ENCODE data around the gene HYKK. TPM values are rescaled to one million over a fixed set of nuclear protein-coding genes. Genes with fewer than 3 reads are reported as not detected.
"Not testable (repeated sequence)": the region's sequence is repeated elsewhere in the genome, so short reads cannot be mapped to it uniquely, and the experiment has no call there.

HYKK gene
- total RNA-seq, 1 donor from 2014 or later = 10.2 TPM

DNA sequence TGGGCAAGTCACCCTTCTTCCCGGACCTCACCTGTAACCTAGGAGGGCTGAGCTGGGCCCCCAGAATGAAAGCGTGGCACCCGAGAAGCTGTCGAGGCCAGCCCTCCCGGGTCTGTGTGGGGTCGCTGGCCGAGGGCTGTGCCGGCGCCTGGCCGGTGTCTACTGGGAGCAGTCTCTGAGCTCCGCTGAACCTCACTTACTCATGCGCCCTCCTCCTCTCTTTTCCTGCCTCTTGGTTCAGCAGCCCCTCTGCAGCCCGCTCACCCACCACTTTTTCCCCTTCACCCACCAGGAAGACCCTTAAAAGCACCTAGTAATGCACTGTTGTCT lies 419 bp downstream of the HYKK start:
- Histone ChIP-seq H3K36me3 (no peaks in the 10 kb centered on the region), H3F3A (ENCODE audit: low read depth) (peaks cover 20% of the 10 kb centered on the region), H3K9me3 (ENCODE audit: low read depth) (no peaks in the 10 kb centered on the region), H4K20me1 (ENCODE audit: low read depth) (no peaks in the 10 kb centered on the region), H3K79me2 (ENCODE audit: low read depth) (no peaks in the 10 kb centered on the region), H3K4me3 (peak overlapping the region; percentile 63), H3K4me2 (peak overlapping the region; percentile 83), H3K27me3 (peaks cover 32% of the 10 kb centered on the region), H2AFZ (replicated peaks) (peak overlapping the region; percentile 90), H3K9ac (no peak overlapping the region), H3K27ac (no peak overlapping the region), H3K4me1 (peaks cover 6% of the 10 kb centered on the region)
- DNase-seq (ENCODE audit: low spot score) = no peak
- peaks cover 11% of the 10 kb centered on the region for H3K27me3 Mint-ChIP-seq (ENCODE audit: insufficient read depth, low read depth)
- H3K36me3 Mint-ChIP-seq = peaks cover 2% of the 10 kb centered on the region
- H3K4me1 Mint-ChIP-seq = peaks cover 15% of the 10 kb centered on the region
- H3K9me3 Mint-ChIP-seq = no peaks in the 10 kb centered on the region
- no peak overlapping the region for H3K27ac Mint-ChIP-seq
- TF ChIP-seq EZH2phosphoT487 (IDR thresholded peaks at IDR 0.05) (no peak), EZH2 (IDR thresholded peaks at IDR 0.05) (peak; percentile 41), CTCF (IDR thresholded peaks at IDR 0.05) (no peak)
- peak overlapping the region; percentile 88 for H3K4me3 Mint-ChIP-seq

GRCh38 chr15:78508272-78508671 lies 895 bp downstream of the HYKK start:
- no peak for TF ChIP-seq EZH2phosphoT487 (IDR thresholded peaks at IDR 0.05)
- no peak for TF ChIP-seq EZH2 (IDR thresholded peaks at IDR 0.05)
- TF ChIP-seq CTCF (IDR thresholded peaks at IDR 0.05) = no peak
- H3K4me1 ChIP-seq = peaks cover 6% of the 10 kb centered on the region
- no peaks in the 10 kb centered on the region for H3K36me3 Mint-ChIP-seq
- peaks cover 20% of the 10 kb centered on the region for H3F3A ChIP-seq (ENCODE audit: low read depth)
- no peaks in the 10 kb centered on the region for H3K9me3 ChIP-seq (ENCODE audit: low read depth)
- H3K27me3 Mint-ChIP-seq (ENCODE audit: insufficient read depth, low read depth) = peaks cover 11% of the 10 kb centered on the region
- H3K27me3 ChIP-seq = peaks cover 32% of the 10 kb centered on the region
- H3K9ac ChIP-seq = no peak overlapping the region
- no peaks in the 10 kb centered on the region for H3K79me2 ChIP-seq (ENCODE audit: low read depth)
- peak overlapping the region; percentile 90 for H2AFZ ChIP-seq (replicated peaks)
- H3K4me3 Mint-ChIP-seq = peak overlapping the region; percentile 88
- peak; percentile 4 for DNase-seq (ENCODE audit: low spot score)
- peak overlapping the region; percentile 83 for H3K4me2 ChIP-seq
- H3K36me3 ChIP-seq = no peaks in the 10 kb centered on the region
- H3K4me1 Mint-ChIP-seq = peaks cover 15% of the 10 kb centered on the region
- H4K20me1 ChIP-seq (ENCODE audit: low read depth) = no peaks in the 10 kb centered on the region
- peak overlapping the region; percentile 63 for H3K4me3 ChIP-seq
- H3K27ac Mint-ChIP-seq = no peak overlapping the region
- no peak overlapping the region for H3K27ac ChIP-seq
- no peaks in the 10 kb centered on the region for H3K9me3 Mint-ChIP-seq

GRCh38 chr15:78509726-78510312 lies 2.4 kb downstream of the HYKK start:
- Histone ChIP-seq H3F3A (ENCODE audit: low read depth) (peaks cover 20% of the 10 kb centered on the region), H3K9me3 (ENCODE audit: low read depth) (no peaks in the 10 kb centered on the region), H3K9ac (no peak overlapping the region), H3K4me1 (peaks cover 6% of the 10 kb centered on the region), H3K4me2 (no peak overlapping the region), H3K27ac (no peak overlapping the region), H3K27me3 (peaks cover 32% of the 10 kb centered on the region), H3K36me3 (no peaks in the 10 kb centered on the region), H2AFZ (replicated peaks) (no peak overlapping the region), H4K20me1 (ENCODE audit: low read depth) (no peaks in the 10 kb centered on the region), H3K4me3 (no peak overlapping the region), H3K79me2 (ENCODE audit: low read depth) (no peaks in the 10 kb centered on the region)
- DNase-seq (ENCODE audit: low spot score) = no peak
- H3K27ac Mint-ChIP-seq = no peak overlapping the region
- H3K27me3 Mint-ChIP-seq (ENCODE audit: insufficient read depth, low read depth) = peaks cover 11% of the 10 kb centered on the region
- no peaks in the 10 kb centered on the region for H3K36me3 Mint-ChIP-seq
- no peak overlapping the region for H3K4me3 Mint-ChIP-seq
- no peaks in the 10 kb centered on the region for H3K9me3 Mint-ChIP-seq
- no peak for TF ChIP-seq CTCF (IDR thresholded peaks at IDR 0.05)
- peaks cover 15% of the 10 kb centered on the region for H3K4me1 Mint-ChIP-seq

- H4K20me1 ChIP-seq (ENCODE audit: low read depth); H3K27ac Mint-ChIP-seq; H3K4me1 ChIP-seq; DNase-seq (ENCODE audit: low spot score); H3K27me3 Mint-ChIP-seq (ENCODE audit: insufficient read depth, low read depth); H3K27me3 ChIP-seq; H2AFZ ChIP-seq (replicated peaks); H3K9ac ChIP-seq; H3K4me3 ChIP-seq; H3K79me2 ChIP-seq (ENCODE audit: low read depth); H3K4me3 Mint-ChIP-seq; H3K9me3 ChIP-seq (ENCODE audit: low read depth); H3K36me3 Mint-ChIP-seq; H3K4me2 ChIP-seq; H3K36me3 ChIP-seq; H3K4me1 Mint-ChIP-seq; H3F3A ChIP-seq (ENCODE audit: low read depth); H3K9me3 Mint-ChIP-seq: not testable (repeated sequence)
- peak overlapping the region; percentile 60 for H3K27ac ChIP-seq
These were observed 12.7 kb downstream of the HYKK start for GRCh38 chr15:78520035-78520434.

Measured in neural progenitor cell (in vitro differentiated cells).